HepG2 (cell line): ENCODE results near the gene TBC1D24. TPM values are rescaled to one million over a fixed set of nuclear protein-coding genes. Genes with fewer than 3 reads are reported as not detected.

Experiments
- ATF7-NPFF ChIP-seq: sonication (generic); formaldehyde crosslinking; IDR thresholded peaks from 2 replicates; pipeline ENCODE4 v1.8.1; 2023; ENCODE audit warnings: mild to moderate bottlenecking, low read depth, missing genetic modification reagents, moderate library complexity
- BRD4 ChIP-seq: sonication (generic); formaldehyde crosslinking; IDR thresholded peaks from 2 replicates; pipeline ENCODE4 v1.4.0; 2020; ENCODE audit warnings: missing genetic modification reagents
- CBFB ChIP-seq: sonication (generic); formaldehyde crosslinking; IDR thresholded peaks from 2 replicates; pipeline ENCODE4 v1.4.0; 2020; ENCODE audit warnings: missing genetic modification reagents
- MYC ChIP-seq: sonication (generic); formaldehyde crosslinking; IDR thresholded peaks from 2 replicates; pipeline ENCODE4 v1.9.0; 2021; ENCODE audit warnings: missing genetic modification reagents, borderline replicate concordance
- RBM22 ChIP-seq: fragments of 200-400 bp; formaldehyde crosslinking; optimal IDR thresholded peaks from 2 replicates; pipeline ENCODE3; 2017; ENCODE audit warnings: mild to moderate bottlenecking, low read length, moderate library complexity
- SP5 ChIP-seq: IDR thresholded peaks from 2 replicates; pipeline ENCODE4 v1.6.1; 2016; ENCODE audit warnings: low read depth, borderline replicate concordance
- SRF ChIP-seq: IDR thresholded peaks from 2 replicates; pipeline ENCODE4 v1.6.1; 2011; ENCODE audit warnings: mild to moderate bottlenecking, low read depth, low read length, moderate library complexity
- TERF1 ChIP-seq: sonication (generic); formaldehyde crosslinking; IDR thresholded peaks from 2 replicates; pipeline ENCODE4 v1.8.0; 2022; ENCODE audit warnings: mild to moderate bottlenecking, missing genetic modification reagents, moderate library complexity
- ZNF503 ChIP-seq: sonication (generic); formaldehyde crosslinking; IDR thresholded peaks from 2 replicates; pipeline ENCODE4 v1.4.0; 2020; ENCODE audit warnings: missing genetic modification reagents
- ZNF713 ChIP-seq: sonication (generic); formaldehyde crosslinking; IDR thresholded peaks from 2 replicates; pipeline ENCODE4 v1.4.0; 2020; ENCODE audit warnings: mild to moderate bottlenecking, missing genetic modification reagents
- ZZZ3 ChIP-seq: sonication (generic); formaldehyde crosslinking; IDR thresholded peaks from 2 replicates; pipeline ENCODE4 v1.4.0; 2020; ENCODE audit warnings: missing genetic modification reagents, mild to moderate bottlenecking, borderline replicate concordance
- polyA plus RNA-seq, 8 experiments: library from polyadenylated mRNA; depleted of rRNA in 3 of 8; stranded (reverse) in 7 of 8; unstranded in 1 of 8; fragments of >200 nt; fragmentation: Illumina TruSeq in 4 of 8; extraction: Trizol in 4 of 8; gene quantifications; 2 replicates each; pipeline versions ENCODE4 v1.2.1 to v1.2.3, GENCODE V29; 2011 to 2016; ENCODE audit warnings: low read depth in 4 of 8, missing spikeins in 1 of 8, mixed read lengths in 1 of 8; ENCODE audit not compliant: insufficient read depth in 1 of 8
- total RNA-seq, 5 experiments: library from RNA; depleted of rRNA; stranded (reverse); fragments of >200 nt; fragmentation: Illumina TruSeq; extraction: Trizol; gene quantifications; 2 replicates each; pipeline ENCODE4 v1.2.3, GENCODE V29; 2016; ENCODE audit warnings: low read depth in 1 of 5
- TF ChIP-seq, protein P1 (sequence below), 2 experiments: fragments of 450-650 bp in 1 of 2; sonication (generic) in 1 of 2; formaldehyde crosslinking in 1 of 2; IDR thresholded peaks; 2 replicates each; pipeline versions ENCODE4 v1.6.1 to v1.8.0; 2016 to 2022; ENCODE audit warnings: antibody characterized with exemption in 1 of 2, mild to moderate bottlenecking in 1 of 2, missing genetic modification reagents in 1 of 2
- TF ChIP-seq, protein P2 (sequence below): sonication (generic); formaldehyde crosslinking; IDR thresholded peaks from 2 replicates; pipeline ENCODE4 v1.4.0; 2020; ENCODE audit warnings: missing genetic modification reagents

The TBC1D24 gene
- total and polyA plus RNA-seq, 2 of the 13 experiments (the other 11 are each of a cell fraction or from before 2014, with no cell fraction given) = 7.7 to 13.7 TPM

DNA sequence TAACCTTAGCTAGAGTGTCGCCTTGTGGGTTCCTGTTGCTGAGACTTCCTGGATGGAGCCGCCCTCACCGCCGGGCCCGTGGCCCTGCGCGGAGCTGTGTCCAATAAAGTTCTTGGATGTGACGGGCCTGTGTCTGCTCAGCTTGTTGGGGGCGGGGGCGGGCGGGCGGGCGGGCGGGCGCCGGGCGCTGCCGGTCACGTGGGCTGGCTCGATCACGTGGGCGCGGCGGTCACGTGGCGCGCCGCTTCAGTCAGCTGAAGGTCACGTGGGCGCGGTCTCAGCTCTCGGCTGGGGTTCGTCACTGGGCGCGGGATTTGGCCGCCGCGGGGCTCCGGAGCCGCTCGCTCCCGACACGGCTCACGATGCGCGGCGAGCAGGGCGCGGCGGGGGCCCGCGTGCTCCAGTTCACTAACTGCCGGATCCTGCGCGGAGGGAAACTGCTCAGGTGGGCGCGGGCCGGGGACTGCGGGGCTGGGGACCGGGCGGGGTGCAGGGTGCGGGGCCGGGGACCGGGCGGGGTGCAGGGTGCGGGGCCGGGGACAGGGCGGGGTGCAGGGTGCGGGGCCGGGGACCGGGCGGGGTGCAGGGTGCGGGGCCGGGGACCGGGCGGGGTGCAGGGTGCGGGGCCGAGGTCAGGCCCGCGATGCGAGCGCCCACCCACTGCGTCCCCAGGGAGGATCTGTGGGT lies 45.3 kb downstream of the TBC1D24 start, which contains the start of gene AMDHD2 (continued):
- TF ChIP-seq, protein P1, sequence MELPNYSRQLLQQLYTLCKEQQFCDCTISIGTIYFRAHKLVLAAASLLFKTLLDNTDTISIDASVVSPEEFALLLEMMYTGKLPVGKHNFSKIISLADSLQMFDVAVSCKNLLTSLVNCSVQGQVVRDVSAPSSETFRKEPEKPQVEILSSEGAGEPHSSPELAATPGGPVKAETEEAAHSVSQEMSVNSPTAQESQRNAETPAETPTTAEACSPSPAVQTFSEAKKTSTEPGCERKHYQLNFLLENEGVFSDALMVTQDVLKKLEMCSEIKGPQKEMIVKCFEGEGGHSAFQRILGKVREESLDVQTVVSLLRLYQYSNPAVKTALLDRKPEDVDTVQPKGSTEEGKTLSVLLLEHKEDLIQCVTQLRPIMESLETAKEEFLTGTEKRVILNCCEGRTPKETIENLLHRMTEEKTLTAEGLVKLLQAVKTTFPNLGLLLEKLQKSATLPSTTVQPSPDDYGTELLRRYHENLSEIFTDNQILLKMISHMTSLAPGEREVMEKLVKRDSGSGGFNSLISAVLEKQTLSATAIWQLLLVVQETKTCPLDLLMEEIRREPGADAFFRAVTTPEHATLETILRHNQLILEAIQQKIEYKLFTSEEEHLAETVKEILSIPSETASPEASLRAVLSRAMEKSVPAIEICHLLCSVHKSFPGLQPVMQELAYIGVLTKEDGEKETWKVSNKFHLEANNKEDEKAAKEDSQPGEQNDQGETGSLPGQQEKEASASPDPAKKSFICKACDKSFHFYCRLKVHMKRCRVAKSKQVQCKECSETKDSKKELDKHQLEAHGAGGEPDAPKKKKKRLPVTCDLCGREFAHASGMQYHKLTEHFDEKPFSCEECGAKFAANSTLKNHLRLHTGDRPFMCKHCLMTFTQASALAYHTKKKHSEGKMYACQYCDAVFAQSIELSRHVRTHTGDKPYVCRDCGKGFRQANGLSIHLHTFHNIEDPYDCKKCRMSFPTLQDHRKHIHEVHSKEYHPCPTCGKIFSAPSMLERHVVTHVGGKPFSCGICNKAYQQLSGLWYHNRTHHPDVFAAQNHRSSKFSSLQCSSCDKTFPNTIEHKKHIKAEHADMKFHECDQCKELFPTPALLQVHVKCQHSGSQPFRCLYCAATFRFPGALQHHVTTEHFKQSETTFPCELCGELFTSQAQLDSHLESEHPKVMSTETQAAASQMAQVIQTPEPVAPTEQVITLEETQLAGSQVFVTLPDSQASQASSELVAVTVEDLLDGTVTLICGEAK (IDR thresholded peaks at IDR 0.05) = 0 out of 2 replicates have a peak, but pooled peaks have one; percentile 18
- TF ChIP-seq, protein P1 (CRISPR knock-in tag; IDR thresholded peaks at IDR 0.05) = peak; percentile 94
- TF ChIP-seq TERF1 (CRISPR knock-in tag) (no peak), MYC (peak; percentile 53; the same call in 1 of the 2 replicates), SRF (no peak), ZNF713 (CRISPR knock-in tag) (no peak), ZNF503 (no peak), RBM22 (peak; percentile 91), ATF7-NPFF (CRISPR knock-in tag) (0 out of 2 replicates have a peak, but pooled peaks have one; percentile 41), ZZZ3 (CRISPR knock-in tag) (no peak), SP5 (CRISPR knock-in tag) (no peak), CBFB (peak; percentile 56; the same call in 1 of the 2 replicates), BRD4 (CRISPR knock-in tag) (no peak)
- TF ChIP-seq, protein P2, sequence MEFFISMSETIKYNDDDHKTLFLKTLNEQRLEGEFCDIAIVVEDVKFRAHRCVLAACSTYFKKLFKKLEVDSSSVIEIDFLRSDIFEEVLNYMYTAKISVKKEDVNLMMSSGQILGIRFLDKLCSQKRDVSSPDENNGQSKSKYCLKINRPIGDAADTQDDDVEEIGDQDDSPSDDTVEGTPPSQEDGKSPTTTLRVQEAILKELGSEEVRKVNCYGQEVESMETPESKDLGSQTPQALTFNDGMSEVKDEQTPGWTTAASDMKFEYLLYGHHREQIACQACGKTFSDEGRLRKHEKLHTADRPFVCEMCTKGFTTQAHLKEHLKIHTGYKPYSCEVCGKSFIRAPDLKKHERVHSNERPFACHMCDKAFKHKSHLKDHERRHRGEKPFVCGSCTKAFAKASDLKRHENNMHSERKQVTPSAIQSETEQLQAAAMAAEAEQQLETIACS (CRISPR knock-in tag) = peak; percentile 75
